ENCODE measurements around the gene CHRNB4. TPM values are rescaled to one million over a fixed set of nuclear protein-coding genes. Genes with fewer than 3 reads are reported as not detected.

CHRNB4 gene
- total and polyA plus RNA-seq, 2 donors (not counting 1 experiment from before 2014, with no cell fraction given) = not detected

GRCh38 chr15:78638658-78639314, 2.2 kb downstream of the CHRNB4 start:
- DNase-seq = peak; percentile 52
- 50% methylated on average over 4 of the region's 4 CpGs for WGBS (ENCODE audit: insufficient coverage)

More at GRCh38 chr15:78638658-78639314, 2.2 kb downstream of the CHRNB4 start:
- H3K27me3 Mint-ChIP-seq = peaks cover 10% of the 10 kb centered on the region
- no peak overlapping the region for H2AFZ ChIP-seq (ENCODE audit: insufficient read depth, low read depth, low read length, poor library complexity, severe bottlenecking)
- H3K79me2 ChIP-seq (ENCODE audit: control insufficient read depth, insufficient read depth, low read length) = no peaks in the 10 kb centered on the region
- no peaks in the 10 kb centered on the region for H4K20me1 ChIP-seq (ENCODE audit: control insufficient read depth, insufficient read depth, low read length, poor library complexity, severe bottlenecking)
- POLR2A ChIA-PET = no interaction called here
- H3K27ac Mint-ChIP-seq = no peak overlapping the region
- no peak overlapping the region for H3K9ac ChIP-seq (ENCODE audit: low read length)
- intact Hi-C loops (cut with micrococcal nuclease) = loop anchor here (5.0 kb wide), 2 partner anchors 114 to 544 kb away; no protein-coding TSS in a partner anchor
- H3K9me3 ChIP-seq (ENCODE audit: control extremely low read depth in 1 of 3, control insufficient read depth in 2 of 3, insufficient read depth in 1 of 3, low read length in 2 of 3) = peaks cover 0 to 10% (median 0%) of the 10 kb centered on the region in 3 donors
- peaks cover 12% of the 10 kb centered on the region in 2 donors for H3K4me1 ChIP-seq (ENCODE audit: control insufficient read depth in 2 of 2, insufficient read depth in 2 of 2, low read length in 2 of 2)
- H3K4me3 Mint-ChIP-seq = no peak overlapping the region
- peaks cover 10% of the 10 kb centered on the region for H3K4me1 Mint-ChIP-seq
- H3K27me3 ChIP-seq (replicated peaks in 1 of 4; ENCODE audit: control extremely low read depth in 1 of 4, control insufficient read depth in 3 of 4, insufficient read depth in 4 of 4, low read length in 3 of 4) = peaks cover 0 to 21% (median 4%) of the 10 kb centered on the region in 4 experiments
- H3K27ac ChIP-seq (ENCODE audit: low read length in 2 of 2) = no peak overlapping the region
- peak; percentile 51 for ATAC-seq (ENCODE audit: low read depth)
- H3K9me3 Mint-ChIP-seq (ENCODE audit: insufficient read depth) = no peaks in the 10 kb centered on the region
- peak; percentile 53 for TF ChIP-seq CTCF (IDR thresholded peaks at IDR 0.05)
- no peak for TF ChIP-seq EZH2 (IDR thresholded peaks at IDR 0.05; ENCODE audit: borderline replicate concordance, insufficient read depth, low read depth, low read length, poor library complexity, severe bottlenecking)
- H3K4me2 ChIP-seq (replicated peaks; ENCODE audit: low read depth, low read length, poor library complexity, severe bottlenecking) = no peak overlapping the region
- H3K36me3 ChIP-seq (replicated peaks in 1 of 2; ENCODE audit: control extremely low read depth in 1 of 2, control insufficient read depth in 1 of 2, extremely low read depth in 1 of 2, insufficient read depth in 2 of 2, low read length in 1 of 2) = no peaks in the 10 kb centered on the region
- H3K4me3 ChIP-seq (ENCODE audit: control extremely low read depth in 1 of 5, extremely low read depth in 1 of 5, insufficient read depth in 1 of 5, low read depth in 2 of 5, low read length in 4 of 5) = no peak overlapping the region
- CTCF ChIA-PET = interaction anchor here (0.8 to 3.2 kb wide), 6 partner anchors 21 to 546 kb away, joined by 3 to 30 read pairs (median 4); no protein-coding TSS in a partner anchor
